SK-N-SH treated with all-trans-retinoic acid at 6 μM for 48 hours (cell line): ENCODE data around the gene ARHGEF4.

ENCODE experiments used
- ATAC-seq: fragments of 200-7000 bp; cut with Tn5 transposase; 3 replicates; pipeline ENCODE4 v1.9.1; 2020; ENCODE audit warnings: mild to moderate bottlenecking, moderate library complexity
- ARNTL ChIP-seq: fragments of 450-650 bp; formaldehyde crosslinking; IDR thresholded peaks from 2 replicates; pipeline ENCODE4 v1.5.0; 2020; ENCODE audit warnings: low read depth, mild to moderate bottlenecking, moderate library complexity, borderline replicate concordance
- BACH2 ChIP-seq: fragments of 250-450 bp; sonication (Bioruptor Pico); IDR thresholded peaks from 2 replicates; pipeline ENCODE4 v1.9.0; 2021; ENCODE audit warnings: mild to moderate bottlenecking, borderline replicate concordance
- CREB5 ChIP-seq: fragments of 250-450 bp; sonication (Bioruptor Pico); IDR thresholded peaks from 2 replicates; pipeline ENCODE4 v1.5.1; 2020; ENCODE audit warnings: low read depth, mild to moderate bottlenecking, moderate library complexity
- CSDC2 ChIP-seq: fragments of 250-450 bp; sonication (Bioruptor Pico); IDR thresholded peaks from 2 replicates; pipeline ENCODE4 v1.5.0; 2020; ENCODE audit warnings: mild to moderate bottlenecking, moderate library complexity
- CSRNP3 ChIP-seq: fragments of 250-450 bp; sonication (Bioruptor Pico); IDR thresholded peaks from 2 replicates; pipeline ENCODE4 v1.5.1; 2021; ENCODE audit warnings: mild to moderate bottlenecking, moderate library complexity
- GLIS3 ChIP-seq: fragments of 250-450 bp; sonication (Bioruptor Pico); IDR thresholded peaks from 2 replicates; pipeline ENCODE4 v1.5.0; 2020; ENCODE audit warnings: mild to moderate bottlenecking, moderate library complexity
- ISL1 ChIP-seq: fragments of 250-450 bp; sonication (Bioruptor Pico); IDR thresholded peaks from 2 replicates; pipeline ENCODE4 v2.1.2; 2022; ENCODE audit warnings: mild to moderate bottlenecking, moderate library complexity
- OSR1 ChIP-seq: fragments of 250-450 bp; sonication (Bioruptor Pico); IDR thresholded peaks from 2 replicates; pipeline ENCODE4 v1.8.0; 2022; ENCODE audit warnings: moderate library complexity, mild to moderate bottlenecking, inconsistent platforms
- POU6F1 ChIP-seq: fragments of 250-450 bp; sonication (Bioruptor Pico); IDR thresholded peaks from 2 replicates; pipeline ENCODE4 v1.8.0; 2021; ENCODE audit warnings: low read depth, mild to moderate bottlenecking, moderate library complexity, borderline replicate concordance
- PPARA ChIP-seq: fragments of 250-450 bp; sonication (Bioruptor Pico); IDR thresholded peaks from 2 replicates; pipeline ENCODE4 v1.5.0; 2020; ENCODE audit warnings: mild to moderate bottlenecking, borderline replicate concordance
- RARB ChIP-seq: fragments of 250-450 bp; sonication (Bioruptor Pico); IDR thresholded peaks from 2 replicates; pipeline ENCODE4 v1.8.0; 2021; ENCODE audit warnings: mild to moderate bottlenecking, moderate library complexity
- SNAI2 ChIP-seq: fragments of 250-450 bp; sonication (Bioruptor Pico); IDR thresholded peaks from 2 replicates; pipeline ENCODE4 v1.5.0; 2020; ENCODE audit warnings: mild to moderate bottlenecking, moderate library complexity
- TCF4 ChIP-seq: fragments of 250-450 bp; sonication (Bioruptor Pico); IDR thresholded peaks from 2 replicates; pipeline ENCODE4 v1.8.0; 2021; ENCODE audit warnings: mild to moderate bottlenecking, moderate library complexity, borderline replicate concordance
- TOX ChIP-seq: fragments of 250-450 bp; sonication (Bioruptor Pico); IDR thresholded peaks from 2 replicates; pipeline ENCODE4 v1.8.0; 2021; ENCODE audit warnings: mild to moderate bottlenecking, moderate library complexity, borderline replicate concordance
- TSHZ2 ChIP-seq: fragments of 250-450 bp; sonication (Bioruptor Pico); IDR thresholded peaks from 2 replicates; pipeline ENCODE4 v1.5.0; 2020; ENCODE audit warnings: mild to moderate bottlenecking, moderate library complexity
- ZC3H10 ChIP-seq: fragments of 250-450 bp; sonication (Bioruptor Pico); IDR thresholded peaks from 2 replicates; pipeline ENCODE4 v1.5.1; 2021; ENCODE audit warnings: mild to moderate bottlenecking, moderate library complexity
- ZFP3 ChIP-seq: fragments of 250-450 bp; sonication (Bioruptor Pico); IDR thresholded peaks from 2 replicates; pipeline ENCODE4 v1.5.0; 2020; ENCODE audit warnings: mild to moderate bottlenecking, moderate library complexity
- ZFP30 ChIP-seq: fragments of 450-650 bp; formaldehyde crosslinking; IDR thresholded peaks from 2 replicates; pipeline ENCODE4 v1.5.0; 2022; ENCODE audit warnings: mild to moderate bottlenecking, moderate library complexity
- ZNF565 ChIP-seq: fragments of 450-650 bp; formaldehyde crosslinking; conservative IDR thresholded peaks from 2 replicates; pipeline ENCODE4 v1.5.0; 2020; ENCODE audit warnings: low read depth, mild to moderate bottlenecking, moderate library complexity
- ZNF70 ChIP-seq: fragments of 450-650 bp; formaldehyde crosslinking; IDR thresholded peaks from 2 replicates; pipeline ENCODE4 v1.5.0; 2020; ENCODE audit warnings: mild to moderate bottlenecking, moderate library complexity
- ZNF8 ChIP-seq: fragments of 450-650 bp; formaldehyde crosslinking; IDR thresholded peaks from 2 replicates; pipeline ENCODE4 v1.5.0; 2020; ENCODE audit warnings: mild to moderate bottlenecking, moderate library complexity

ARHGEF4 gene

GRCh38 chr2:130877258-130877657 lies 40.5 kb downstream of the ARHGEF4 start:
- no peak for TF ChIP-seq OSR1 (CRISPR knock-in tag)
- TF ChIP-seq ZFP30 (CRISPR knock-in tag): no peak
- no peak for TF ChIP-seq CREB5 (CRISPR knock-in tag)
- TF ChIP-seq CSRNP3 (CRISPR knock-in tag): no peak
- TF ChIP-seq ZNF565 (CRISPR knock-in tag): no peak
- TF ChIP-seq POU6F1 (CRISPR knock-in tag): no peak
- no peak for TF ChIP-seq GLIS3 (CRISPR knock-in tag)
- no peak for TF ChIP-seq TCF4 (CRISPR knock-in tag)
- TF ChIP-seq ZFP3: no peak
- no peak for TF ChIP-seq ISL1 (CRISPR knock-in tag)
- no peak for TF ChIP-seq TSHZ2 (CRISPR knock-in tag)
- no peak for TF ChIP-seq ZC3H10
- TF ChIP-seq ZNF8 (CRISPR knock-in tag): no peak
- no peak for TF ChIP-seq ZNF70 (CRISPR knock-in tag)
- TF ChIP-seq TOX (CRISPR knock-in tag): no peak
- TF ChIP-seq CSDC2 (CRISPR knock-in tag): no peak
- no peak for TF ChIP-seq SNAI2 (CRISPR knock-in tag)
- TF ChIP-seq RARB: no peak
- no peak for TF ChIP-seq BACH2 (CRISPR knock-in tag)
- no peak for ATAC-seq

GRCh38 chr2:130878316-130878715 lies 41.6 kb downstream of the ARHGEF4 start:
- no peak for TF ChIP-seq CREB5 (CRISPR knock-in tag)
- TF ChIP-seq ZFP3: no peak
- TF ChIP-seq BACH2 (CRISPR knock-in tag): no peak
- no peak for TF ChIP-seq POU6F1 (CRISPR knock-in tag)
- no peak for TF ChIP-seq TCF4 (CRISPR knock-in tag)
- no peak for TF ChIP-seq ZC3H10
- no peak for TF ChIP-seq PPARA (CRISPR knock-in tag)
- ATAC-seq: no peak

- no peak for ATAC-seq
- TF ChIP-seq ZFP30 (CRISPR knock-in tag): no peak
- no peak for TF ChIP-seq ARNTL (CRISPR knock-in tag)
- TF ChIP-seq GLIS3 (CRISPR knock-in tag): no peak
- no peak for TF ChIP-seq ZNF70 (CRISPR knock-in tag)
- TF ChIP-seq POU6F1 (CRISPR knock-in tag): no peak
- no peak for TF ChIP-seq ZFP3
- TF ChIP-seq ISL1 (CRISPR knock-in tag): no peak
- TF ChIP-seq CREB5 (CRISPR knock-in tag): no peak
- no peak for TF ChIP-seq TOX (CRISPR knock-in tag)
- TF ChIP-seq CSRNP3 (CRISPR knock-in tag): no peak
- TF ChIP-seq RARB: no peak
- TF ChIP-seq ZNF565 (CRISPR knock-in tag): no peak
- no peak for TF ChIP-seq PPARA (CRISPR knock-in tag)
- TF ChIP-seq ZNF8 (CRISPR knock-in tag): no peak
- no peak for TF ChIP-seq BACH2 (CRISPR knock-in tag)
- TF ChIP-seq SNAI2 (CRISPR knock-in tag): no peak
These were observed 42.2 kb downstream of the ARHGEF4 start for GRCh38 chr2:130878933-130879332.
